PC-3 (cell line): ENCODE results near the gene TRABD2B. TPM values are rescaled to one million over a fixed set of nuclear protein-coding genes. Genes with fewer than 3 reads are reported as not detected.

Source experiments
- ATAC-seq: fragments of 200-7000 bp; cut with Tn5 transposase; 2 replicates; pipeline ENCODE4 v1.9.1; 2020; ENCODE audit warnings: mild to moderate bottlenecking, moderate library complexity
- BruUV-seq: library from RNA; stranded (reverse); fragments of 400-500 nt; replicated peaks from 2 replicates; lab custom pipeline; 2021; lab: Mats Ljungman, UMichigan
- CTCF ChIA-PET: fragments of 300-600 bp; sonication (Branson Sonifier 250); formaldehyde crosslinking; loops from one replicate; lab custom pipeline; 2022; ENCODE audit warnings: antibody characterized with exemption; lab: Charles Lee
- POLR2A ChIA-PET: fragments of 300-600 bp; sonication (Branson Sonifier 250); formaldehyde crosslinking; loops from one replicate; lab custom pipeline; 2022; ENCODE audit warnings: antibody characterized with exemption; ENCODE audit not compliant: unreplicated experiment; lab: Charles Lee
- DNase-seq: peaks from one replicate; pipeline ENCODE4 v3.0.0-alpha.2; 2015
- H2AFZ ChIP-seq: fragments of 300-600 bp; sonication (generic); 2 replicates; pipeline ENCODE4 v1.6.0; 2016; ENCODE audit warnings: antibody characterized with exemption, low read length
- H3F3A ChIP-seq: fragments of 300-600 bp; sonication (generic); one replicate; pipeline ENCODE4 v1.6.0; 2017; ENCODE audit warnings: antibody characterized with exemption, low read length, control low read depth, mild to moderate bottlenecking; ENCODE audit not compliant: unreplicated experiment
- H3K27ac ChIP-seq: fragments of 300-600 bp; sonication (generic); 2 replicates; pipeline ENCODE4 v1.5.1; 2016; ENCODE audit warnings: mild to moderate bottlenecking, low read length
- H3K27me3 ChIP-seq: fragments of 300-600 bp; sonication (generic); 2 replicates; pipeline ENCODE4 v1.6.1; 2016; ENCODE audit warnings: low read length, mixed read lengths
- H3K36me3 ChIP-seq: fragments of 300-600 bp; sonication (generic); 2 replicates; pipeline ENCODE4 v1.6.1; 2016; ENCODE audit warnings: low read depth, mixed run types, low read length, mixed read lengths
- H3K4me1 ChIP-seq: fragments of 300-600 bp; sonication (generic); 2 replicates; pipeline ENCODE4 v1.5.1; 2016; ENCODE audit warnings: low read length; ENCODE audit not compliant: insufficient read depth
- H3K4me2 ChIP-seq: fragments of 300-600 bp; sonication (generic); 2 replicates; pipeline ENCODE4 v1.6.0; 2016; ENCODE audit warnings: low read length
- H3K4me3 ChIP-seq: fragments of 300-600 bp; sonication (generic); 2 replicates; pipeline ENCODE4 v1.5.1; 2016; ENCODE audit warnings: mild to moderate bottlenecking, low read length, mixed read lengths
- H3K79me2 ChIP-seq: fragments of 300-600 bp; sonication (generic); 2 replicates; pipeline ENCODE4 v1.6.1; 2017; ENCODE audit warnings: low read length, mixed read lengths
- H3K9ac ChIP-seq: fragments of 300-600 bp; sonication (generic); 2 replicates; pipeline ENCODE4 v1.6.0; 2016; ENCODE audit warnings: mild to moderate bottlenecking, low read length
- H3K9me2 ChIP-seq: fragments of 300-600 bp; sonication (generic); replicated peaks from 2 replicates; pipeline ENCODE4 v1.6.1; 2016; ENCODE audit warnings: mixed run types, low read length, mixed read lengths
- H3K9me3 ChIP-seq: fragments of 300-600 bp; sonication (generic); 2 replicates; pipeline ENCODE4 v1.6.1; 2016; ENCODE audit warnings: low read length, mixed read lengths
- H4K20me1 ChIP-seq: fragments of 300-600 bp; sonication (generic); 2 replicates; pipeline ENCODE4 v1.6.1; 2016; ENCODE audit warnings: low read length, mixed read lengths
- CTCF ChIP-seq: fragments of 300-600 bp; sonication (generic); conservative IDR thresholded peaks from 2 replicates; pipeline ENCODE4 v1.5.1; 2017; ENCODE audit warnings: antibody characterized with exemption, low read depth, mild to moderate bottlenecking, low read length
- EZH2 ChIP-seq: fragments of 300-600 bp; sonication (generic); IDR thresholded peaks from one replicate; pipeline ENCODE4 v1.6.1; 2017; ENCODE audit warnings: antibody characterized with exemption, mild to moderate bottlenecking, low read length; ENCODE audit not compliant: unreplicated experiment
- EZH2phosphoT487 ChIP-seq: fragments of 300-600 bp; sonication (generic); IDR thresholded peaks from 2 replicates; pipeline ENCODE4 v1.6.1; 2018; ENCODE audit warnings: mild to moderate bottlenecking, antibody characterized with exemption, low read length, borderline replicate concordance
- intact Hi-C: fragments of 100-400 bp; cut with micrococcal nuclease; formaldehyde crosslinking; loops from 2 replicates; pipeline ENCODE4 v1.9.0; 2023
- total RNA-seq: library from RNA; depleted of rRNA; stranded (reverse); fragments of >200 nt; gene quantifications from 2 replicates; pipeline ENCODE4 v1.2.3, GENCODE V29; 2014

TRABD2B gene
- total RNA-seq, 1 experiment from 2014 or later: 0.44 TPM

GRCh38 chr1:47838562-47839432 is 158.4 kb downstream of the TRABD2B start:
- Histone ChIP-seq H3K9me2 (no peaks in the 10 kb centered on the region), H3K9ac (no peak overlapping the region), H3K79me2 (no peaks in the 10 kb centered on the region), H3K4me2 (no peak overlapping the region), H3F3A (no peaks in the 10 kb centered on the region), H3K4me3 (no peak overlapping the region), H2AFZ (no peak overlapping the region), H3K4me1 (no peaks in the 10 kb centered on the region), H3K27me3 (no peaks in the 10 kb centered on the region), H3K27ac (no peak overlapping the region), H3K9me3 (no peaks in the 10 kb centered on the region), H3K36me3 (no peaks in the 10 kb centered on the region; the same call in 1 of the 2 replicates), H4K20me1 (no peaks in the 10 kb centered on the region)
- ATAC-seq (no peak), DNase-seq (no peak)
- TF ChIP-seq EZH2phosphoT487 (no peak), CTCF (no peak), EZH2 (no peak)
- ChIA-PET POLR2A (no interaction called here), CTCF (no interaction called here)
- intact Hi-C loops: no loop called here
- no TSS peak for BruUV-seq

DNA sequence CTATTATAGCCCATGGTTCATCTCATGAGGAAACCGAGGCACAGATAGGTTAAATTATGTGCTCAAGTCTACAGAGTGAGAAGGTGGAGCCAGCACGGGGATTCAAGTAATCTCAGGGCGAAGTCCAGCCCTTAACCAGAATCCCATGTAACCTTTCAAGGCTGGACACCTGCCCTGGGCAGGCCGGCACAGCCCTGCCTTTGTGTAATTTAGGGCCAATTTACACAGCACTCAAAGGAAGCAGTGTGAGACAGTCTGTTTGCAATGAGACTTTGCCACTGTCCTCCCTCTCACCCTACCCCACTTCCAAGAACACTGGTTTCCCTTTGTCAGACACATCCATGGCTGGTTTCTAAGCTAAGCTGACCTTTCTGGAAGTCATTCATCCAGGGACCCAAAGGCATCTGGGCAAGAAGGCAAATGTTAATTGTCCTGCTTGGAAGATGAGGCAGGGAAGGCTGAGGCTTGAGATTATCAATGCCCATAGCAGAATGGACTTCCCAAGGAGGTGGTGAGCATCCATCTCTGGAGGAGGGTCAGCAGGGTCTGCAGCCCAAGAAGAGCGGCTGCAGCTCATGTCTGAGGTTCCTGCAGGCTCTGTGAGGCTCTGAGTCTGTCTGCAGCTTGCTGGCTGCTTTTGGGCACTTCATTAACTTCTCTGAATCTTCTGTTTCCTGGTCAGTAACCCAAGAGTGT is 159.2 kb downstream of the TRABD2B start:
- CTCF ChIA-PET: no interaction called here

More for the DNA sequence above, 159.2 kb downstream of the TRABD2B start:
- H3K36me3 ChIP-seq: no peaks in the 10 kb centered on the region; the same call in 1 of the 2 replicates
- ATAC-seq: no peak
- POLR2A ChIA-PET: no interaction called here
- no peak overlapping the region for H3K4me3 ChIP-seq
- H3K4me1 ChIP-seq: no peaks in the 10 kb centered on the region
- intact Hi-C loops: no loop called here
- H3K9ac ChIP-seq: no peak overlapping the region
- H3K9me3 ChIP-seq: no peaks in the 10 kb centered on the region
- no peaks in the 10 kb centered on the region for H3F3A ChIP-seq
- BruUV-seq: no TSS peak
- TF ChIP-seq EZH2phosphoT487 (no peak), CTCF (no peak), EZH2 (no peak)
- no peak overlapping the region for H3K4me2 ChIP-seq
- H3K27me3 ChIP-seq: no peaks in the 10 kb centered on the region
- H3K9me2 ChIP-seq: no peaks in the 10 kb centered on the region
- no peak for DNase-seq
- H3K27ac ChIP-seq: no peak overlapping the region
- H4K20me1 ChIP-seq: no peaks in the 10 kb centered on the region
- H2AFZ ChIP-seq: no peak overlapping the region
- H3K79me2 ChIP-seq: no peaks in the 10 kb centered on the region
